ENCODE data around the gene ACYP2.

ACYP2 gene

GRCh38 chr2:54164106-54164505, 48.7 kb downstream of the ACYP2 start:
- DNase-seq: no peak

- no peak for DNase-seq
These were observed 50.8 kb downstream of the ACYP2 start for GRCh38 chr2:54166121-54166773.

GRCh38 chr2:54176577-54176976, 61.2 kb downstream of the ACYP2 start:
- DNase-seq: no peak

- DNase-seq: no peak
These were observed 67.9 kb downstream of the ACYP2 start for GRCh38 chr2:54183281-54183680.

GRCh38 chr2:54183972-54184371, 68.6 kb downstream of the ACYP2 start:
- no peak for DNase-seq

GRCh38 chr2:54185105-54185504, 69.7 kb downstream of the ACYP2 start:
- no peak for DNase-seq

- no peak for DNase-seq
These were observed 71.9 kb downstream of the ACYP2 start for GRCh38 chr2:54187331-54187730.

- no peak for DNase-seq
These were observed 74.1 kb downstream of the ACYP2 start for GRCh38 chr2:54189539-54189938.

GRCh38 chr2:54191361-54192135, 76.1 kb downstream of the ACYP2 start:
- no peak for DNase-seq

- DNase-seq: no peak
These were observed 79.6 kb downstream of the ACYP2 start for GRCh38 chr2:54194761-54195750.

GRCh38 chr2:54196646-54197045, 81.2 kb downstream of the ACYP2 start:
- no peak for DNase-seq

GRCh38 chr2:54204476-54204875, 89.1 kb downstream of the ACYP2 start:
- DNase-seq: no peak

GRCh38 chr2:54206596-54206995, 91.2 kb downstream of the ACYP2 start:
- no peak for DNase-seq

- DNase-seq: no peak
These were observed 92.3 kb downstream of the ACYP2 start for GRCh38 chr2:54207666-54208195.

GRCh38 chr2:54208364-54209240, 93.2 kb downstream of the ACYP2 start:
- DNase-seq: no peak

GRCh38 chr2:54209379-54209778, 94.0 kb downstream of the ACYP2 start:
- DNase-seq: no peak

GRCh38 chr2:54212456-54212855, 97.0 kb downstream of the ACYP2 start:
- DNase-seq: no peak

GRCh38 chr2:54213082-54213481, 97.7 kb downstream of the ACYP2 start:
- no peak for DNase-seq

GRCh38 chr2:54224997-54225396, 109.6 kb downstream of the ACYP2 start:
- DNase-seq: no peak

- no peak for DNase-seq
These were observed 110.8 kb downstream of the ACYP2 start for GRCh38 chr2:54226260-54226659.

GRCh38 chr2:54227798-54228197, 112.4 kb downstream of the ACYP2 start:
- DNase-seq: no peak

- no peak for DNase-seq
These were observed 113.5 kb downstream of the ACYP2 start for GRCh38 chr2:54228945-54229344.
